Sigmoid colon (tissue), 4 donors: ENCODE data around the gene TRIM23.

Experiments used
- CTCF ChIP-seq, 4 experiments: fragments of 450-650 bp in 3 of 4; fragments of 200-600 bp in 1 of 4; IDR thresholded peaks; one replicate each; pipeline ENCODE4 v1.5.1; 2016 to 2019; ENCODE audit warnings: antibody characterized with exemption in 4 of 4, mild to moderate bottlenecking in 3 of 4, moderate library complexity in 2 of 4
- POLR2A ChIP-seq, 2 donors: fragments of 450-650 bp; IDR thresholded peaks; one replicate each; pipeline ENCODE4 v1.6.1; 2016; ENCODE audit warnings: antibody characterized with exemption in 2 of 2, mild to moderate bottlenecking in 2 of 2, moderate library complexity in 2 of 2
- POLR2AphosphoS5 ChIP-seq, 4 donors: sonication (generic); formaldehyde crosslinking; IDR thresholded peaks; one replicate each; pipeline ENCODE4 v1.6.1; 2017; ENCODE audit warnings: antibody characterized with exemption in 4 of 4

GRCh38 chr5:65553941-65554340 is 70.2 kb downstream of the TRIM23 start:
- TF ChIP-seq CTCF (IDR thresholded peaks at IDR 0.05) (no peak), POLR2A (IDR thresholded peaks at IDR 0.05) (no peak), POLR2AphosphoS5 (IDR thresholded peaks at IDR 0.05) (no peak)
